BLaER1 treated with 17β-estradiol and CSF1 and Interleukin-3, amounts not matched to agents 10 nM and 100 nM (cell line): ENCODE data around the gene FBXO17.

Experiments
- H3K27ac ChIP-seq, 11 experiments: shearing (Covaris generic); formaldehyde crosslinking; 2 replicates each; pipeline ENCODE4 v1.8.1; 2022
- H3K27me3 ChIP-seq, 11 experiments: shearing (Covaris generic); formaldehyde crosslinking; 2 replicates each; pipeline ENCODE4 v1.8.1; 2022
- H3K36me3 ChIP-seq, 11 experiments: shearing (Covaris generic); formaldehyde crosslinking; 2 replicates each; pipeline ENCODE4 v1.8.1; 2022
- H3K4me1 ChIP-seq, 10 experiments: shearing (Covaris generic); formaldehyde crosslinking; 2 replicates each; pipeline ENCODE4 v1.8.1; 2022
- H3K4me2 ChIP-seq, 11 experiments: shearing (Covaris generic); formaldehyde crosslinking; 2 replicates each; pipeline ENCODE4 v1.8.1; 2022
- H3K4me3 ChIP-seq, 10 experiments: shearing (Covaris generic); formaldehyde crosslinking; 2 replicates each; pipeline ENCODE4 v1.8.1; 2022
- H3K9ac ChIP-seq, 11 experiments: shearing (Covaris generic); formaldehyde crosslinking; 2 replicates each; pipeline ENCODE4 v1.8.1; 2022
- H3K9me3 ChIP-seq, 11 experiments: shearing (Covaris generic); formaldehyde crosslinking; replicated peaks in 1 of 11; 2 replicates each; pipeline ENCODE4 v1.8.1; 2022
- H4K20me1 ChIP-seq, 11 experiments: shearing (Covaris generic); formaldehyde crosslinking; 2 replicates each; pipeline ENCODE4 v1.8.1; 2022
- Cebpa-rat ChIP-seq, 11 experiments: shearing (Covaris generic); IDR thresholded peaks; 2 replicates each; pipeline ENCODE4 v1.8.1; 2022

Gene FBXO17

DNA sequence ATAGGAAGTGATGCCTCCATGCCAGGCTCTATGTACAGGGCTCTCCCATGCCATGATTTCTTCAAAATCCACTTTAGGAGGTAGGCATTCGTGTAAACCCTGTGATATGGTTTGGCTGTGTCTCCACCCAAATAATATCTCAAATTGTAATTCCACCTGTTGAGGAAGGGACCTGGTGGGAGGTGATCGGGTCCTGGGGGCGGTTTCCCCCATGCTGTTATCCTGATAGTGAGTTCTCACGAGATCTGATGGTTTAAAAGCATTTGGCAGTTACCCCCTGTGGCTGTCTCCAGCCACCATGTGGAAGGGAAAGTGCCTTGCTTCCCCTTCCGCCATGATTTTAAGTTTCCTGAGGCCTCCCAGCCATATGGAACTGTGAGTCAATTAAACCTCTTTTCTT is 53.1 kb downstream of the FBXO17 start:
- Histone ChIP-seq H3K4me2 (no peak overlapping the region), H3K9me3 (no peaks in the 10 kb centered on the region), H3K27me3 (no peaks in the 10 kb centered on the region), H3K4me3 (no peak overlapping the region), H3K9ac (no peak overlapping the region), H3K36me3 (peaks cover 39 to 74% (median 50%) of the 10 kb centered on the region in 11 experiments), H3K27ac (no peak overlapping the region), H3K4me1 (peaks cover 0 to 16% (median 7%) of the 10 kb centered on the region in 10 experiments; a peak in 15 of 20 replicates), H4K20me1 (peaks cover 0 to 8% (median 0%) of the 10 kb centered on the region in 11 experiments; a peak in 2 of 22 replicates)
- no peak for TF ChIP-seq Cebpa-rat (IDR thresholded peaks at IDR 0.05)

DNA sequence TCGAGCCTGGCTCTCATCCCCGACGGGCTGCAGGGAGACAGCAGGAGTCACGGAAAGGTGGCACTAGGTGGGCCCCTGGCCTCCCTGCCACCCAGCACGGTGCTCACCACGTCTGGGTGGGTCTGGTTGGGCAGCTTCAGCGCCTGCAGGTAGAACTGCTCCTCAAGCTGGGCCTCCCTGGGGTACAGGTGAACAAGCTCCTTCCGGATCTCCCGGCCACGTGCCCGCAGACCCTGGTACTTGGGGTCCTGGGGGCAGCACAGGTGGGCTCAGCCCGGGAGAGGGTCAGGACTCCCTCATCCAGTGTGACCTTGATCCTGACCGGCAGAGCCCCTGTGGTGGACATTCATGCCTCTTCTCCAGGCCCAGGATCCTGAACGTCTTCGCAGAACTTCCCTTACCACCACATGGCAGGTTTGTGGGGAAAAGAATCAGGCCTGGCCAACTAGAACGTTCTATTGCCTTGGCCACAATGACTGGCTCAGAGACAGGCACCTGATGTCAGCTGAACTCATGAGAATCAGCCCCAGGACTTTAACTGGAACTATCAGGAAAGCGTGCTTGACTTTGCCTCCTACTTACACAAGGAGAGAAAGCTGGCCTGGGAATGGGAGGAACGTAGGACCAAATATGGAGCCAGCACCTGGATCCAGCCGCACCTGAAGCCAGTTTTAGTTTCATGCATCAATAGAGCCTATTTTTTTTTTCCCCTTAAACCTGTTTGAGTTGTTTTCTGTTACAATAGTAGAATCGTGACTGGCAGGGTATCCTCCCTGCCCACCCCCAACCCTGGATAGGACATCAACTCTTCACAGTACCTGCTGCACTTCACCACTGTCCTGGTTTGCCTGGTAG is 53.9 kb downstream of the FBXO17 start:
- H3K27me3 ChIP-seq = no peaks in the 10 kb centered on the region
- 0 out of 22 replicates have a peak, but pooled peaks cover 0 to 6% (median 0%) of the 10 kb centered on the region in 11 experiments for H4K20me1 ChIP-seq
- no peak overlapping the region for H3K4me2 ChIP-seq
- no peak for TF ChIP-seq Cebpa-rat (IDR thresholded peaks at IDR 0.05)
- no peak overlapping the region for H3K4me3 ChIP-seq
- peaks cover 39 to 66% (median 47%) of the 10 kb centered on the region in 11 experiments for H3K36me3 ChIP-seq
- H3K27ac ChIP-seq = no peak overlapping the region
- no peak overlapping the region for H3K9ac ChIP-seq
- H3K9me3 ChIP-seq = no peaks in the 10 kb centered on the region
- H3K4me1 ChIP-seq = peaks cover 0 to 16% (median 7%) of the 10 kb centered on the region in 10 experiments; a peak in 15 of 20 replicates

DNA sequence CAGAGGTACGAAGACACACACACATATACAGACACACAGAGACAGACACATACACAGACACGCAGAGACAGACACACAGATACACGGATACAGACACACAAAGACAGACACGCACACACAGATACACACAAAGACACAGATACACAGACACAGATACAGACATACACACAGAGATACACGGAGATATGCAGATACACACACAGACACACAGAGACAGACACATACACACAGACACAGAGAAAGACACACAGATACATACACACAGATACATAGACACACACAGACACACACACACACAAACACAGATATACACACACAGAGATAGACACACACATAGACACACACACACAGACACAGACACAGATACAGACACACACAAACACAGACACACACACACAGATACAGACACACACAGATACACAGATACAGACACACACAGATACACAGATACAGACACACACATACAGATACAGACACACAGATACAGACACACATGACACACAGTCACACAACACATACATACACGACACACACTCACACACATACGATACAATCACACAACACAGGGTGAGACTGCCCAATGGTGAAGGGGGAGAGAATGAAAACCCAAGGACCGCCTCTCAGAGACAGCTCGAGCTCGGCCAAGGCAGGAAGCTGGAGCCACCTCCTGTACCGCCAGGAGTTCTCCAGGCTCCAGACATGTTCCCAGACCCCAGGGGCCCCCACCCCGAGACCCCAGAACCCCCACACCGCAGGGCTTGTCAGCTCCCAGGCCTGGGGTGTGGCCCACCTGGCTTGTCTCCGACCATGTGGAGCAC is 54.7 kb downstream of the FBXO17 start:
- 0 out of 22 replicates have a peak, but pooled peaks cover 0 to 4% (median 0%) of the 10 kb centered on the region in 11 experiments for H4K20me1 ChIP-seq
- H3K4me3 ChIP-seq = no peak overlapping the region
- H3K4me2 ChIP-seq = peak overlapping the region in 6 of 11 experiments; percentile 9 to 58 (median 37); a peak in 12 of 22 replicates
- no peaks in the 10 kb centered on the region for H3K9me3 ChIP-seq
- H3K27ac ChIP-seq = peak overlapping the region in 7 of 11 experiments; percentile 10 to 53 (median 36); a peak in 6 of 22 replicates
- peaks cover 33 to 63% (median 40%) of the 10 kb centered on the region in 11 experiments for H3K36me3 ChIP-seq
- peak overlapping the region in 10 of 11 experiments; percentile 16 to 61 (median 47); a peak in 16 of 22 replicates for H3K9ac ChIP-seq
- no peaks in the 10 kb centered on the region for H3K27me3 ChIP-seq
- H3K4me1 ChIP-seq = peaks cover 0 to 16% (median 7%) of the 10 kb centered on the region in 10 experiments; a peak in 15 of 20 replicates
- TF ChIP-seq Cebpa-rat (IDR thresholded peaks at IDR 0.05) = no peak

DNA sequence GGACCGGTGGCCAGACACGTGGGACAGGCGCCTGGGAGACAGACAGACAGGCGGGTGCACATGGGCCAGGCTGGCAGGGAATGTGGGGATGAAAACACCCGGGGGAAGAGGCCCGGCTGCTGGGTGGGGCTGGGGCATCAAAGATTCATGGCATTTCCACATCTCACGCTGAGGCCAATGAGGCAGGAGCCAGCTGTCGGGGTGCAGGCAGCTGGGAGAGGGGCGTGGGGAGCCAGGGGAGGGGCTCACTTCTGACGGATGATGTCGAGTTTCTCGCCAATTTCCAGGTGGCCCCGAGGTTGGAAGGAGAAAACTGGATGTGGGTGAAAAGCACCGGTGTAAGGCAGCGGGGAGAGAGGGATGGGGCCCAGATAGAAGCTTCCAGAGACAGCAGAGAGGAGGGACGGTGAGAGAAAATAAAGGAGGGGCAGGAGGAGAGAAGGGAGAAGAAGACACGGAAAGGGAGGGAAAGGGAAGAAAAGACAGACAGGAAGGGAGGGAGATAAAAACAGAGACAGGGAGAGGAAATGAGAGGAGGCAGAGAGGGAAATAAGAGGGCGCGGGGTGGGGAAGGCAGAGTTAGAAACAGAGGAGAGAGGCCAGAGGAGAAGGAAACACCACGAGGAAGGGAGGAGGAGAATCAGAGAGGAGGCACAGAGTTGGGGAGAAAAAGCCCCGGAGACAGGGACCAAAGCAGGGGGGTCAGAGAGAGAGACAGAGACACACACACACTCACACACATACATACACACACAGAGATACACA is 55.5 kb downstream of the FBXO17 start:
- 0 out of 22 replicates have a peak, but pooled peaks cover 0 to 4% (median 0%) of the 10 kb centered on the region in 11 experiments for H4K20me1 ChIP-seq
- no peak overlapping the region for H3K4me3 ChIP-seq
- peak overlapping the region in 7 of 11 experiments; percentile 10 to 53 (median 36); a peak in 6 of 22 replicates for H3K27ac ChIP-seq
- H3K4me1 ChIP-seq = peaks cover 0 to 16% (median 7%) of the 10 kb centered on the region in 10 experiments; a peak in 15 of 20 replicates
- H3K27me3 ChIP-seq = no peaks in the 10 kb centered on the region
- H3K9me3 ChIP-seq = no peaks in the 10 kb centered on the region
- H3K36me3 ChIP-seq = peaks cover 26 to 63% (median 33%) of the 10 kb centered on the region in 11 experiments
- peak overlapping the region in 10 of 11 experiments; percentile 16 to 61 (median 47); a peak in 16 of 22 replicates for H3K9ac ChIP-seq
- TF ChIP-seq Cebpa-rat (IDR thresholded peaks at IDR 0.05) = no peak
- peak overlapping the region in 6 of 11 experiments; percentile 9 to 58 (median 37); a peak in 12 of 22 replicates for H3K4me2 ChIP-seq

DNA sequence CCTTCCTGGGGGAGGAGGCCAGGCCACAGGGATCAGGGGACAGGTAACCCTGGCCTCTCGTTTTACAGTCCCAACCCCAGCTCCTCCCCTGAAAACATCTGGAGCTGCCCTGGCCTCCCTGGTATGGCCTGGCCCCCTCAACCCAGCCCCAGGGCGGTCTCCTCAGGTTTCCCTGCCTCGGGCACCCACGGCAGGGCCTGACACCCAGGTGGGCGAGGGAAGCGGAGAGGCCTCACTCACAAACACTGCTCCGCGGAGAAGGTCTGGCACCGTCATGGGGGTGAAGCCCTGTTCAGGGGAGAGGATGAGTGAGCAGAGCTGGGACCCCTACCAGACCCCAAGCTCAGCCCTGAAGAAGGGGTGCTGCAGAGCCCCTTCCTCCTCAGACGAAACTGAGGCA is 57.0 kb downstream of the FBXO17 start:
- Histone ChIP-seq H3K4me2 (no peak overlapping the region), H3K9ac (peak overlapping the region in 2 of 11 experiments; percentile 11 to 38; a peak in 2 of 22 replicates), H3K36me3 (peaks cover 13 to 53% (median 21%) of the 10 kb centered on the region in 11 experiments), H3K9me3 (no peaks in the 10 kb centered on the region), H3K27me3 (no peaks in the 10 kb centered on the region), H3K4me3 (no peak overlapping the region), H4K20me1 (0 out of 22 replicates have a peak, but pooled peaks cover 0 to 4% (median 0%) of the 10 kb centered on the region in 11 experiments), H3K27ac (no peak overlapping the region), H3K4me1 (peaks cover 0 to 16% (median 7%) of the 10 kb centered on the region in 10 experiments; a peak in 15 of 20 replicates)
- no peak for TF ChIP-seq Cebpa-rat (IDR thresholded peaks at IDR 0.05)

GRCh38 chr19:38917921-38918491 is 57.5 kb downstream of the FBXO17 start:
- Histone ChIP-seq H3K27me3 (no peaks in the 10 kb centered on the region), H3K27ac (no peak overlapping the region), H4K20me1 (0 out of 22 replicates have a peak, but pooled peaks cover 0 to 4% (median 0%) of the 10 kb centered on the region in 11 experiments), H3K9ac (peak overlapping the region in 5 of 11 experiments; percentile 11 to 38 (median 18); a peak in 3 of 22 replicates), H3K9me3 (no peaks in the 10 kb centered on the region), H3K4me2 (no peak overlapping the region), H3K4me3 (no peak overlapping the region), H3K4me1 (peaks cover 4 to 20% (median 11%) of the 10 kb centered on the region in 10 experiments; a peak in 18 of 20 replicates), H3K36me3 (peaks cover 11 to 50% (median 21%) of the 10 kb centered on the region in 11 experiments)
- no peak for TF ChIP-seq Cebpa-rat (IDR thresholded peaks at IDR 0.05)

GRCh38 chr19:38917516-38917915 is 58.0 kb downstream of the FBXO17 start:
- no peak overlapping the region for H3K27ac ChIP-seq
- H3K4me2 ChIP-seq = no peak overlapping the region
- no peaks in the 10 kb centered on the region for H3K27me3 ChIP-seq
- H3K4me3 ChIP-seq = no peak overlapping the region
- H3K9ac ChIP-seq = peak overlapping the region in 5 of 11 experiments; percentile 11 to 38 (median 18); a peak in 2 of 22 replicates
- no peaks in the 10 kb centered on the region for H3K9me3 ChIP-seq
- peaks cover 9 to 25% (median 16%) of the 10 kb centered on the region in 10 experiments; a peak in 18 of 20 replicates for H3K4me1 ChIP-seq
- peaks cover 11 to 48% (median 19%) of the 10 kb centered on the region in 11 experiments for H3K36me3 ChIP-seq
- TF ChIP-seq Cebpa-rat (IDR thresholded peaks at IDR 0.05) = no peak
- 0 out of 22 replicates have a peak, but pooled peaks cover 0 to 4% (median 0%) of the 10 kb centered on the region in 11 experiments for H4K20me1 ChIP-seq
